ENCODE measurements around the gene MAST3.

DNA sequence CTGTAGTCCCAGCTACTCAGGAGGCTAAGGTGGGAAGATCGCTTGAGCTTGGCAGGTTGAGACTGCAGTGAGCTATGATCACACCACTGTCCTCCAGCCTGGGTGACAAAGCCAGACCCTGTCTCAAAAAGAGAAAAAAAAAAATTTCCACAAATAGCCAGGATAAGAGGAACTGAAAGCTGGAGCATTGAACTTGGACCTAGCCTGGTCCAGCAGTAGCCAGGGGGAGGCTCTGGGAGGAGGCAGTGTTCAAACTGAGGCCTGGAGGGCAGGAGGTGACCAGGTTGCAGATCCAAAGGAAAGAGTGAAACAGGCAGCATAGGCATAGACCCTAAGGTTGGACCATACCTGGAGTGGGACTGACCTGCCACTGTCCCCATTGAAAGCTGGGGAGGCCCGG is 28.5 kb downstream of the MAST3 start:
- TF ChIP-seq HOXD1 (CRISPR knock-in tag; IDR thresholded peaks at IDR 0.05) = no peak
- TF ChIP-seq, protein P1, sequence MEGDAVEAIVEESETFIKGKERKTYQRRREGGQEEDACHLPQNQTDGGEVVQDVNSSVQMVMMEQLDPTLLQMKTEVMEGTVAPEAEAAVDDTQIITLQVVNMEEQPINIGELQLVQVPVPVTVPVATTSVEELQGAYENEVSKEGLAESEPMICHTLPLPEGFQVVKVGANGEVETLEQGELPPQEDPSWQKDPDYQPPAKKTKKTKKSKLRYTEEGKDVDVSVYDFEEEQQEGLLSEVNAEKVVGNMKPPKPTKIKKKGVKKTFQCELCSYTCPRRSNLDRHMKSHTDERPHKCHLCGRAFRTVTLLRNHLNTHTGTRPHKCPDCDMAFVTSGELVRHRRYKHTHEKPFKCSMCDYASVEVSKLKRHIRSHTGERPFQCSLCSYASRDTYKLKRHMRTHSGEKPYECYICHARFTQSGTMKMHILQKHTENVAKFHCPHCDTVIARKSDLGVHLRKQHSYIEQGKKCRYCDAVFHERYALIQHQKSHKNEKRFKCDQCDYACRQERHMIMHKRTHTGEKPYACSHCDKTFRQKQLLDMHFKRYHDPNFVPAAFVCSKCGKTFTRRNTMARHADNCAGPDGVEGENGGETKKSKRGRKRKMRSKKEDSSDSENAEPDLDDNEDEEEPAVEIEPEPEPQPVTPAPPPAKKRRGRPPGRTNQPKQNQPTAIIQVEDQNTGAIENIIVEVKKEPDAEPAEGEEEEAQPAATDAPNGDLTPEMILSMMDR (CRISPR knock-in tag; IDR thresholded peaks at IDR 0.05) = no peak
- TF ChIP-seq ELF1 (CRISPR knock-in tag; IDR thresholded peaks at IDR 0.05) = no peak

Data from HepG2 (cell line).